ENCODE results near the gene TRIM31. TPM values are rescaled to one million over a fixed set of nuclear protein-coding genes. Genes with fewer than 3 reads are reported as not detected.

Gene TRIM31
- total RNA-seq, 1 donor from 2014 or later: 0.35 TPM

GRCh38 chr6:30154709-30155519 is 42.0 kb upstream of the TRIM31 start:
- no peak for DNase-seq

GRCh38 chr6:30154061-30154460 is 41.2 kb upstream of the TRIM31 start:
- intact Hi-C loops (cut with DNase I): no loop called here
- TF ChIP-seq CTCF (IDR thresholded peaks at IDR 0.05): no peak
- H3K9me3 ChIP-seq: no peaks in the 10 kb centered on the region
- no peak overlapping the region for H3K27ac ChIP-seq
- no peaks in the 10 kb centered on the region for H3K27me3 ChIP-seq
- no peaks in the 10 kb centered on the region for H3K36me3 ChIP-seq
- H3K4me3 ChIP-seq: no peak overlapping the region
- ATAC-seq: no peak
- peaks cover 4% of the 10 kb centered on the region for H3K4me1 ChIP-seq
- DNase-seq: no peak

More at GRCh38 chr6:30154709-30155519, 42.0 kb upstream of the TRIM31 start:
- H3K27me3 ChIP-seq: no peaks in the 10 kb centered on the region
- no peak for ATAC-seq
- peaks cover 4% of the 10 kb centered on the region for H3K4me1 ChIP-seq
- intact Hi-C loops (cut with DNase I): no loop called here
- no peak for TF ChIP-seq CTCF (IDR thresholded peaks at IDR 0.05)
- no peak overlapping the region for H3K27ac ChIP-seq
- no peak overlapping the region for H3K4me3 ChIP-seq
- H3K36me3 ChIP-seq: no peaks in the 10 kb centered on the region
- no peaks in the 10 kb centered on the region for H3K9me3 ChIP-seq

- intact Hi-C loops (cut with DNase I): no loop called here
- DNase-seq (no peak), ATAC-seq (no peak)
- Histone ChIP-seq H3K36me3 (no peaks in the 10 kb centered on the region), H3K27me3 (no peaks in the 10 kb centered on the region), H3K4me3 (no peak overlapping the region), H3K9me3 (no peaks in the 10 kb centered on the region), H3K27ac (no peak overlapping the region), H3K4me1 (peaks cover 4% of the 10 kb centered on the region)
- no peak for TF ChIP-seq CTCF (IDR thresholded peaks at IDR 0.05)
Observed at GRCh38 chr6:30152910-30153610, 40.2 kb upstream of the TRIM31 start.

GRCh38 chr6:30152016-30152673 is 39.3 kb upstream of the TRIM31 start:
- no peak for ATAC-seq

GRCh38 chr6:30151580-30151979 is 38.7 kb upstream of the TRIM31 start:
- Histone ChIP-seq H3K4me3 (no peak overlapping the region), H3K4me1 (peaks cover 4% of the 10 kb centered on the region), H3K36me3 (no peaks in the 10 kb centered on the region), H3K27ac (no peak overlapping the region), H3K9me3 (no peaks in the 10 kb centered on the region), H3K27me3 (peaks cover 4% of the 10 kb centered on the region)
- no peak for TF ChIP-seq CTCF (IDR thresholded peaks at IDR 0.05)
- DNase-seq (no peak), ATAC-seq (no peak)
- intact Hi-C loops (cut with DNase I): no loop called here

More at GRCh38 chr6:30152016-30152673, 39.3 kb upstream of the TRIM31 start:
- Histone ChIP-seq H3K27ac (no peak overlapping the region), H3K27me3 (no peaks in the 10 kb centered on the region), H3K36me3 (no peaks in the 10 kb centered on the region), H3K4me3 (no peak overlapping the region), H3K9me3 (no peaks in the 10 kb centered on the region), H3K4me1 (peaks cover 4% of the 10 kb centered on the region)
- TF ChIP-seq CTCF (IDR thresholded peaks at IDR 0.05): no peak
- intact Hi-C loops (cut with DNase I): no loop called here
- DNase-seq: no peak

Measured in upper lobe of right lung (tissue), 1 donor.